GM18520 (cell line): ENCODE data around the gene OOSP4A.

ENCODE experiments used
- ATAC-seq: cut with Tn5 transposase; IDR thresholded peaks from one replicate; pipeline ENCODE4 v1.9.1; 2021; ENCODE audit not compliant: unreplicated experiment

The OOSP4A gene

DNA sequence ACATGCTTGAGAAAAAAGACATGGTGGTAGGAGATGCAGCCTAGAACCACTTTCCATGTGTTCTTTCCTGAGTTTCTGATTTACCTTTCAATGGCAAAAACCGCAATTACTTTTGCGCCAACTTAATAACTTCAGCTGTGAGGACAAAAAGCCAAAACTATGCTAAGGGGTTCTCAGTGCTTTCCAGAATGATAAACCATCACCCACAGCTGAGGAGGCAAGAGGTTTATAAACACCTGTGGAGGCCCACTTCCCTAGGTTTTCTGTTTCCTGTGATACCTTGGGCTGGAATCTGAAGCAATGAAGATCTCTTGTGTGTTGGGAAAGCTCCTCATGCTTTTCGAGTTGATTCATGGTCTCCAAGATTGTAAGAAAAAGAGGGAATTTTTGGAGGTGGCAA is at the start of gene OOSP4A:
OOSP4A (plus strand) TSS at position 301 of the 400 bp plus-strand sequence; CDS start at position 301, 0 bp downstream.
- ATAC-seq = no peak

DNA sequence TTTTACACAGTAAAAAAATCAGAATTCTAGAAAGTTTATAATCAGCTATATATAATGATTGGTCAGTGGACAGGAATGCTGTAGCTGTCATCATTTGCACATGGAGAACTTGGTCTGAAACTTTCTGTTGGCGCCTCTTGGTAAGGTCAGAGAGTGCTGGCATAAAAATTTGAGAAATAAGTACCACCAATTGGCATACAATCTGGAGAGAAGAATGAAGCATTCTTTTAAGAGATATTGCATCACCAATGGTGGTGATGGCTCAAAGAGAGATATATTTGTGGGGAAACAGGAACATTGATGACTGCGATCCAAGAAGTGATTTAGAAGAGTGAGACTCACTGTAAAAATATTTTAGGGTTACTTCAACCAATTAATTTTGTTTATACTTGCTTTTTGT is 45.4 kb upstream of the OOSP4A start:
- ATAC-seq = no peak

DNA sequence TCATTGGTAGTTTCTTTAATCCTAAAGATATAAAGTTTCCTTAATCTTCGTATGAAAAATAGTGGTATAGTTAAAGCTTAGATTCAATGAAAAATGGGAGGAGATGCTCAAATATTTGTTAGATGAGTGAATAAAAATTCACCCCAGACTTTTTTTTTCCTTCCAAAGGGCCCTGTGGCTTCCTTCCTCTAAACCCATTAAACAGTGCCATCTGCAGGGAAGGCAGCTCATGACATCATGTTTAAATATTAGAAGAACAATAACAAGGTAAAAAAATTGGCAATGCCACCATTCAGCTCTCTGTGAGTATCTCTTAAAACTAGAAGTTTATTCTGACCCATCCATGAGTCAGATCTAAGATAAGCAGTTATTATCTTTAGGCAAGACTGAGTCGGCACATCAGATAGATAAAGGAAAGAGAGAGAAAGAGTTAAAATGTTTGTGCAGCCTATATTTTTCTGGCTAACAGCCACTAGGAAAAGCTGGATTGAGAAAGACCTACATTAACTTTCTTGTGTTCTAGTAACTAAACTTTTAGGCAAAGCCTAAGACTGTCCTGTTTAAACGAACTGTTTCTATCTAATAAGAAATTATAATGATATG is 44.7 kb upstream of the OOSP4A start:
- no peak for ATAC-seq

DNA sequence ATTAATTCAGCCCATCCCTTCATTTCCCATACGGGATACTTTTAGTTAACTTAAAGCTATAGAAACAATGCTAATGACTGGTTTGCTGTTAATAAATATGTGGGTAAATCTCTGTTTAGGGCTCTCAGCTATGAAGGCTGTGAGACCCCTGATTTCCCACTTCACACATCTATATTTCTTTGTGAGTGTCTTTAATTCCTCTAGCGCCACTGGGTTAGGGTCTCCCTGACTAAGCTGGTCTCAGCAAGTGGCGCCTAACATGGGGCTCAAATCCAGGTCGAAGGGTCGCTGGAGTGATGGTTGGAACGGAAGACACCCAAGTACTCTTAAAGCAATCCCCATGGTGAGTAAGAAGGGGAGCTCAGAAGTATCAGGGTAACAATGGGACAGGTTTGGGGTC is 40.0 kb upstream of the OOSP4A start:
- ATAC-seq = no peak

DNA sequence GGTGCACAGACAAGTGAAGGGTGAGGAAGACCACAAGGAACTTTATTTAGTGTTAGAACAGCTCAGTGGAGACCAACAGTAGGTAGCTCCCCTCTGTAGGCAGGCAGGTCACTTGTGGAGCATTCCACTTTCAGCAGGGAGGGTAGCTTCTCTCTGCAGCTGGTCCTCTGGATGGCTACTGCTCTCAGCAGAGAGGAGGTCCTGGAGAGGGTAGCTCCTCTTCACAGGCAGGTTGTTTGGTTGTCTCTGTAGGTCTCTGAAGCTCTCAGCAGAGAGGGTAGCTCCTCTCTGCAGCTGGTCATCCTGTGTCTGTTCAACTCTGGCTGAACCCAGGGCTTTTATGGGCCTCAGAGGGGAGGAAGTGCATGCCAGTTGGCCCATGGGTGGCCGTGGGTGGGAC is 32.1 kb upstream of the OOSP4A start:
- no peak for ATAC-seq

DNA sequence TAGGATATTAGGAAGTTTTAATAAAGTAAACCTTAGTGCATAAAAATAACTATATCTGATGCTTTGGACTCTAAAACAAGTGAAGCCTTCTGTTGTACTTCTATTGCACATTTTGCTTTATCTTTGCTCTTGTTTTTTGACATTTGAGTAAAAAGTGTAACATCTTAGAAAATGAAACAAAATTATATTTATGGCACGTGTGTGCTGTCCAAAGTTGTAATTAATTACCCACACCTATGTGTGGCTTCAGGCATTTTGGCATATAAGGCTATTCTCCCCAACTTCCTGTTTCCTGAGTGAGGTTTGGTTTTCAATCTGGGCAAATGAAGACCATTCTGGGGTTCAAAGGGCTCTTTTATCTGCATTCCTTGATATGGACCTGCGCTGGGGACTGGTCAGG is 25.7 kb upstream of the OOSP4A start, which contains the start of gene OOSP1:
OOSP1 (plus strand) TSS at position 301 of the 400 bp plus-strand sequence; CDS start at position 324, 23 bp downstream.
- ATAC-seq = no peak

DNA sequence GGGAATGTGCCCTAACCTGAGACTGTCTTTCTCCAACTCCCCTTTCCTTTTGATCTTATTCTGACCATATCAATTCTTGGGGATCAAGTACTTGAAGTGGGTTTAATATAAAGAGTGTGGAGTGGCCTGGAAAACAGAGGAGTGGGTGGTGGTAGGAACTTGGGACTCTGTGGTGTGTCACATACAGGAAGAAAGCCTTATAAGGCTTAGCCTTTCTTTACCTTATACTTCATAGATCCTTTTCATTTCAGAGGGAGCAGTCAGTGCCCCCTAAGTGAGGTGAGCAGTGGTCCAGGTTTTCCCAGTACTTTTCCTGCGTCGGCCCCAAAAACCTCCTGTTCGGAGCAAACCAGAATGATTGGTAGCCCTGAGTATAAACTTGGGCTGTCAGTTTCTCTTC is 25.1 kb upstream of the OOSP4A start:
- no peak for ATAC-seq

DNA sequence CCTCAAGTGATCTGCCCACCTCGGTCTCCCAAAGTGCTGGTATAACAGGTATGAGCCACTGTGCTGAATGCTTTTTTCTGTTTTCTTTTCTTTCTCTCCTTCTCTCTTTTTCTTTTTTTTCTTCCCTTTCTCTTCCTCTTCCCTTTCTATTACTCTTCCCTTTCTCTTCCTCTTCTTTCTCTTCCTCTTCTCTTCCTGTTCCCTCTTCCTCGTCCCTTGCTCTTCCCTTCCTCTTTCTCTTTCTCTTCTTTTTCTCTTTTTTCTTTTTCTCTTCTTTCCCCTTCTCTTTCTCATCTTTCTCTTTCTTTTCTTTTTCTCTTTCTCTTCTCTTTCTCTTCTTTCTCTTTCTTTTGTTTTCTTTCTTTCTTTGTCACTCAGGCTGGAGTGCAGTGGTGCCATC is 24.4 kb upstream of the OOSP4A start:
- no peak for ATAC-seq

DNA sequence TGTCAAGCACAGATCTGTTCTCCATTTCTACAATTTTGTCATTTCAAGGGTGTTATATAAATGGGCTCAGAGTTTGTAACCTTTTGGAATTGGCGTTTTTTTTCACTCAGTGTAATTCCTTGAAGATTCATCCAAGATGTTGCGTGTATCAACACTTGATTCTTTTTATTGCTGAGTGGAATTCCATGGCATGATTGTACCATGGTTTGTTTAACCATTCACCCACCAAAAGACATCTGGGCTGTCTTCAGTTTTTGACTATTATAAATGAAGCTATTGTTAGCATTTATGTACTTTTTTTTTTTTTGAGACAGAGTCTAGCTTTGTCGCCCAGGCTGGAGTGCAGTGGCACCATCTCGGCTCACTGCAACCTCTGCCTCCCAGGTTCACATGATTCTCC is 22.7 kb upstream of the OOSP4A start:
- no peak for ATAC-seq

DNA sequence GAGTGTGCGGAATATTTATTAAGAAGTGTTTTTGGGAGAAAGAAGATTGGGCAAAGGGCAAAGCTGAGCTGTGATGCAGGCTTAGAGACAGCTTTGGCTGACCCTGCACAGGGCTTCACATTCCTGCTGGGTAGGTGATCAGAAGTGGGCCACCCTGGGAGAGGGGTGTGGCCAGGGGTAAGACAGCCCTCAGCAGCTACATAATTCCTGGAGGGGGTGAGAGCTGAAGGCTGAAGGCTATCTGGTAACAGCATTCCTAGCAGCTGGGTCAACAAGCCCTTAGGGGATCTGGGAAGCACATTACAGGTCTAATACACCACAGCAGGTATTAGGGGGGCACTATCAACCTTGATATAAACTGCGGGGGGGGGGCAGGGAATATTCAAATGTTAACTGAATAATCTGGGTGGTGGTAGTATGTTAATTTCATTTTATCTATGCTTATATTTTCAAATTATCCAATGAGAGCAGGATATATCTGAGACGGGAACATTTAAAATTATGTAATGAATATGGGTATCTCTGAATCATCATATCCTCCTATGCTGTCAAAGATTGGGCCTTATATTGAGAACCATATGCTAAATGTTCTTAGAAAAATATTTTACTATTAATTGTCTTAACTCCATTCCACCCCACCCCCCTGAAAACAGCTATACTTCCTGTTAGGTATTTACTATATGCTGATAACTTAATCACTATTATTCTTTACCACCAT is 19.7 kb upstream of the OOSP4A start:
- no peak for ATAC-seq

DNA sequence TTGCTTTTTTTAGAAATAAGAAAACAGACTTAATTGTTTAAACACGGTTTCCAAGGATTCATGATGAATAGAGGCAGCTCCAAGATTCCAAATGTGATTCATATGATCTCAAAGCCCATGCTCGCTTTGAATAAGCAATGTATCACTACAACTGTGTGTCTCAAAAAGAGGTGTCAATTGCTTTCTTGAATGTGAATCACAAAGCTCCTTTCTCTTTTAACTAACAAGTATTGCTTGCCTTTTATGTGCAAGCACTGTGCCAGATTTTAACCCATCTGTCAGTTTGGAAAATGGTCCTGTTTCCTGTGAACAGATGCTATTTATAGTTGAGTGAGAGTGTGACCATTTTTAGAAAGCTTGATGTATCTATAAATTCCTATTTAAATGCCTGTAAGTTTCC is 19.1 kb upstream of the OOSP4A start:
- no peak for ATAC-seq

DNA sequence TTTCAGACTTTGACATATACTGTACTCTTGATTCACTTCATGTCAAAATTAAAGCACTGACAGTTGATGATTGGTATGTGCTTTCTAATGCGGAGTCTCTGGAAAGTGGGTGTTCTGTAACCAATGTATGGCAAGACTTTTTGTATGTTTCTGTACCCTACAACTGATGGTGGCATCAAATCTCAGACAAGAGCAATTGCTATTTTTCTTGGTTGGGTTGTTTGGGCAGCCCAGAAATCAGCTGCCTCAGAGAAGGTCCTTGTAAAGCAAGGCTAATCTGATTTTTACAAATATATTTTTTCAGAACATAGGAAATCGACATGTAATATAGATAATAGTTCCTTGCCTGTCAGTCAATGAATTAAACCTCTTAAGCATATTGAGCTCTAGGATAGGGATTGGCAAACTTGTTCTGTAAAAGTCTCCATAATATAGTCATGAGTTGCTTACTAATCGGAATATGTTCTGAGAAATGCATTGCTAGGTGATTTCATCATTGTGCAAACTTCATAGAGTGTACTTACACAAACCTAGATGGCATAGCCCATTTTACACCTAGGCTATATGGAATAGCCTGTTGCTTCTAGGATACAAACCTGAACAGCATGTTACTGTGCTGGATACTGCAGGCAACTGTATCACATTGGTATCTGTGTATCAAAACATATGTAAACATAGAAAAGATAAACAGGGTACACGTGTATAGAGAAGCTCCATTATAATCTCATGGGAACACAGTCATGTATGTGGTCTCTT is 10.2 kb upstream of the OOSP4A start:
- ATAC-seq = no peak

DNA sequence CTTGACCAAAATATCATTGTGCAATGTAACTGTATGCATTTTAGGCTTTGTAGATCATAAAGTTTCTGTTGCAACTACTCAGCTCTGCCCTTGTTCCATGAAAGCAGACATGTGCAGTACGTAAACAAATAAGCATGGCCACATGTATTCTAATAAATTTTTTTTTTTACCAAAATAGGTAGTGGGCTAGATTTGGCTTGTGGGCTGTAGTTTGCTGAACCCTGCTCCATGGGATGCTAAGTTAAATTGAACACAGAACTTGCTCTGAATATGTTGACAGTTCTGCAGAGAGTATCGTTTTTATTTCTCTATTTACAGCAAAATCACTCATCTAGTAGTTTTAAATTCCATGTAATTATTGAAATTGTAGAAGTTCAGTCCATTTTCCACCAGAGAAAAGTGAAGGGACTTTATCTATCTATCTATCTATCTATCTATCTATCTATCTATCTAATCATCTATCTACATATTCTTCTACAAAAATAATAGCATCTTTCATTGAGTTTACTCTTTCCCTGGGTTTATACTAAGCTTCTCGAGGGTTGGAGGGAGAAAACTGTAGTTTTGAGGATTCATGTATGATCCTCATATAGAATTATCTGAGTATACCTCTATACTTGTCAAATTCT is 9.5 kb upstream of the OOSP4A start:
- no peak for ATAC-seq

DNA sequence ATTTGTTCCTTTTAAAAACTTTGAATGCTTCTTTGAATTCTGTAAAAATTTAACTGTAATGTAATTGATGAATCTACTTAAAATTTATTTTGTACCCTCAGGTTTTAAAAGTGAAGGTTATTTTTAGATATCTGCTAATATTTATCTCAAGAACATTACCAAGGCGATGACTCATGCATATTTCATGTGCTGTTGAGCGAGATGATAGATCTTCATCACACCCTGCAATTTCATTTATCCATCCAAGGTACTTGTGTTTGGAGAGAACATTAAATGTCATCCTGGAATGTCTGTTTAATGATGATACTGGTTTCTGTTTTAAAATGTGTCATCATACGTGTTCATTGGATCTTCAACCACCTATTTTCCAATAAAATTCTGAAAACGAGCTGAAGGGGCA is 6.7 kb upstream of the OOSP4A start:
- ATAC-seq = no peak

DNA sequence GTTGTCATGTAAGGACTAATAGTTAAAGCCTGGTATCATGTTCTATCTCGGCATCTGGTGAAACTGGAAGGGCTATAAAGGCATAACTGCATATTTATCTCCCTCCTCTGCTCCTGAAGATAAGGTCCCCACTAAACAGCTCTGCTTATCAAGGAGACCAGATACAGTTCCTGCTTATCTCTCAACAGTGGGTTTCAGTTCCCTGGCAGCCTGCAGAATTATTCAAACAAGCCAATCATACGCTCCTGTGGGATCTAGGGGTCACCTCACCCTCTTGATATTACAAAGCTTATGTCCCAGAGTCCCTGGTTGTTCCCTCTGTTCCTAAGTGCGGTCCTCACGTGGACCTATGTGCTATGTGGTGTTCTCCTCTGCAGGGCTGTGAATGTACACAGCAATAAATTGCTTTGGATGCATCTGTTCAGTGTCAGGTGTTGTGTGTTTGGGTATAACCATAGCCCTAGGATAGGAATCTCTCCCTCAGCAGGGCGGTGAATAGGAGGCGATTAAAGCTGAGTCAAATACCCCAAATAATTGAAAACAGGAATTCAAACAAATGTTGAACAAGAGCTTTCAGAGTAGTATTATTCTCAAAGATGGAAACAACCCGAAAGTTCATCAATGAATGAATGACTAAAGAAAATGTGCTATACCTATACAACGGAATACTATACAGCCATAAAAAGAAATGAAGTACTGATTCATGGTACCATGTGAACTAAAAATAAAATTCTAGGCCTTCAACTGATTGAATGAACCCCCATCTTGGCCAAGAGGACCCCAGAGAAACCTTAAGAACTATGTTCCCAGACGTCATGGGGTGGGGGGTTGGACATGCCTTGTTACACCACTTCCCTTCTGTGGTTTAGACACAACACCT is 3.1 kb upstream of the OOSP4A start:
- no peak for ATAC-seq

DNA sequence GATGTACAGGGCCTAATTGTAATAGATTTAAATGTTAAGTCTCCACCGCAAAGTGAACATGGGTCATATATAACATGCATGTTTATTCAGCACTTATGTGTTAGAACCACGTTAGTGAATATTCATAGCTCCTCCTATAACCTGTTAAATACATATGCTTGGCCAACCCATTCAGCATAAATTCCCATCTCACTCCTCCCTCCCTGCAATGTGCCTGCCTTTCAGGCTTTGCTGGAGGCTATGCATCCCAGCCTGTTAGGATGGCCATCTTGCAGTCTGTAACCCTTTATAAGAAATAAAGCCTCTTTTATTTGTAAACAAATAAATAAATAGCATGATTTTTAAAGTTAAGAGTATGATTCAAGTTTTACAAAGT is 1.7 kb upstream of the OOSP4A start:
- ATAC-seq = no peak

DNA sequence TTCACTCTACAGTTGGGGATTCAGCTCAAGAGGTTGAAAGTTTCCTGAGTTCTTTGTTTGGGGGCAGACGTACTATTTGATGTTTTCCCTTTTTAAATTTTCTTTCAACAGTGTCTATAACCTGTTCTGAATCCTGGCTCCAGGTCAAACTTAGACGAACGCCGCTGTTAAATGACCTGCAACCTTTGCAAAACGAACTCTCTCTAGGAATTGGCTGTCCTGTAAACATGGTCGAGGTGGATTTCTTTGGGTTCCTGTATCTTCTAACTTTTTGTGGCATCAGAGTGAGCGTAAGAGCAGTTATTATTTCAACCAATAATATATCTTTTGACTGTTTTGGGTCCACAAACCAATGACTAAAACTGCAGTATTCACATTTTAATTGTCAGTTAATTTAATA is 1.6 kb downstream of the OOSP4A start:
- no peak for ATAC-seq

DNA sequence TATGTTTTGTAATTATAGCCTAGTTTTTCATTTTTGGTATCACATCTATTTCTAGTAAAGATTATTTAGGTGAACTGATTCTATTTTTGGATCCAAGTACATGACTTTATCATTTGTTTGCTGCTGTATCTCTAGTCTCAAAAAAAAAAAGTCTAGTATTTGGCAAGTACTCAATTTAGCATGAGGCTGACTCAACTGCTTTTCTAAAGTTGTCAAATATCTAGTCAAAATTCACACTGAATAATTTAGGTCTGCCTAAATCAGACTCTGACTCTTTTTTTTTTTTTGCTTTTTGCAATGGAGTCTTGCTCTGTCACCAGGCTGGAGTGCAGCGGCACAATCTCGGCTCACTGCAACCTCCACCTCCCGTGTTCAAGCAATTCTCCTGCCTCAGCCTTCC is 2.4 kb downstream of the OOSP4A start:
- no peak for ATAC-seq

DNA sequence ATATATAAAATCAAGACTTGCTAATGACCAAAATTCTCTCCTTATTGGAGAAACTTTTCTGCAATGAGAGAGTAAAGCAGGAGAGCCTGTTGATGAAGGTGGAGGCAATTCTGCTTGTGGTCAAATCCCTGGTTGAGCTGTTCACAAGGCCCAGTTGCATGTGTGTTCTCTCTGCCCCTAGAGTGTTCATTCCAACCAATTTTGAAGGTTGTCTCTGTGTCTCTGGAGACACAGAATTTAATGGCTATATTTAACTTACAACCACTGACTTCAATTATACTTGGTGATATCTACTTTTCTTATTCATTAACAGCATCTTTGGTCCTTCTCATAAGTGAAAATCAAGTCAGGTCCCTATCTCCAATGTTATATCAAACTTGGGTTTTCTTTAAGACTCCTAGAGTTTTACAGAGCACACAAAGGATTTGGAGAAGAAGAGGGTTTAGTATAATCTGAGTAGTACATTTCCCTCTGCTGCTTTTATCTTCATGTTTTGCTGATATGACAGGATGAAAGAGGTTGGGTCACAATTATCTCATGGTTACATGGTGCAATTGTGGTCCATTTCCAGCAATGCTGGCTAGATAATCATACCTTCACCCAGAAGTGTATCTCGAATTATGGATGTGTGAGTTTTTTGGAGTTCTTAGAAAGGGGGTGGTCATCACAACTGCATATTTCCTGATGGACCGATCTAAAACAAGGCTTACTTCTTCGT is 4.0 kb downstream of the OOSP4A start:
- no peak for ATAC-seq

DNA sequence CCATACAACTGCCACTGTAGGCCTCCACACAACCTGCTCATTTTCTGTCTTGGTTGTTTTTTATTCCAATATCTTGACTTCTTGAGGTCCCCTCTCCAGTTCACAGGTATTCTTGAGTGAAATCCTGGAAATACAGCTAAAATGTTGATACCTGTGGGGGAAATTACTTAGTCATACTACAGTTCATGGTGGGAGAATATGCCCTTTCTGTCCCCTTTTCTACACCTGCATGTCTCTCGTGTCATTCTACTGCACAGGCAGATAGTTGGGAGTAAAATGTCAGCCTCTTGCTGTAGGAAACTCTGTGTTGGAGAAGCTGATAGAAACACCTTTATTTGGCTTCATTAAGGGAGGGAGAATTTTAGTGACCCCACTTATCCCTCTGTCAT is 4.6 kb downstream of the OOSP4A start:
- no peak for ATAC-seq
